GM19193 (cell line): ENCODE measurements around the gene SLC38A3.

ENCODE experiments used
- POLR2A ChIP-seq: IDR thresholded peaks from 4 replicates; pipeline ENCODE4 v1.6.1; 2011; ENCODE audit not compliant: insufficient read depth, insufficient read length; ENCODE audit errors: extremely low read depth

Gene SLC38A3

GRCh38 chr3:50181985-50182384 lies 23.1 kb upstream of the SLC38A3 start:
- no peak for TF ChIP-seq POLR2A

- TF ChIP-seq POLR2A: no peak
Observed at GRCh38 chr3:50182533-50183099, 22.5 kb upstream of the SLC38A3 start.

- TF ChIP-seq POLR2A: no peak
Observed at GRCh38 chr3:50183755-50184154, 21.3 kb upstream of the SLC38A3 start.

- no peak for TF ChIP-seq POLR2A
Observed at GRCh38 chr3:50184242-50184978, 20.7 kb upstream of the SLC38A3 start.

- no peak for TF ChIP-seq POLR2A
Observed at GRCh38 chr3:50185230-50185629, 19.8 kb upstream of the SLC38A3 start.

GRCh38 chr3:50186096-50186495 lies 19.0 kb upstream of the SLC38A3 start:
- no peak for TF ChIP-seq POLR2A

- TF ChIP-seq POLR2A: no peak
Observed at GRCh38 chr3:50187750-50188149, 17.3 kb upstream of the SLC38A3 start.

GRCh38 chr3:50189274-50189673 lies 15.8 kb upstream of the SLC38A3 start:
- TF ChIP-seq POLR2A: no peak

GRCh38 chr3:50189989-50190388 lies 15.1 kb upstream of the SLC38A3 start:
- no peak for TF ChIP-seq POLR2A

GRCh38 chr3:50190936-50191660 lies 14.0 kb upstream of the SLC38A3 start, which contains the start of gene GNAT1:
Gene GNAT1 (plus strand): TSS chr3:50191610. CDS start chr3:50191726, 116 bp downstream.
- no peak for TF ChIP-seq POLR2A

- TF ChIP-seq POLR2A: no peak
Observed at GRCh38 chr3:50192124-50192523, 12.9 kb upstream of the SLC38A3 start.

- TF ChIP-seq POLR2A: no peak
Observed at GRCh38 chr3:50192689-50193141, 12.4 kb upstream of the SLC38A3 start.

GRCh38 chr3:50193286-50193685 lies 11.8 kb upstream of the SLC38A3 start:
- TF ChIP-seq POLR2A: no peak

- TF ChIP-seq POLR2A: no peak
Observed at GRCh38 chr3:50193746-50194127, 11.3 kb upstream of the SLC38A3 start.

GRCh38 chr3:50194128-50194902 lies 10.8 kb upstream of the SLC38A3 start:
- TF ChIP-seq POLR2A: no peak
